GM08714 (cell line): ENCODE data around the gene ADAM10.

Experiments used
- H3K4me3 ChIP-seq: fragments of 200-500 bp; sonication (Bioruptor generic); 2 replicates; pipeline ENCODE4 v1.5.1; 2014; ENCODE audit warnings: mild to moderate bottlenecking, low read length, inconsistent platforms
- ZNF274 ChIP-seq: IDR thresholded peaks from 2 replicates; pipeline ENCODE4 v1.6.1; 2012; ENCODE audit warnings: mild to moderate bottlenecking, low read depth, low read length

Gene ADAM10

GRCh38 chr15:58766290-58766689, 16.8 kb upstream of the ADAM10 start:
- no peak for TF ChIP-seq ZNF274

GRCh38 chr15:58764468-58764867, 15.0 kb upstream of the ADAM10 start:
- H3K4me3 ChIP-seq, result no peak overlapping the region
- TF ChIP-seq ZNF274, result no peak

More at GRCh38 chr15:58766290-58766689, 16.8 kb upstream of the ADAM10 start:
- H3K4me3 ChIP-seq, result no peak overlapping the region

- TF ChIP-seq ZNF274, result no peak
- no peak overlapping the region for H3K4me3 ChIP-seq
Measured at GRCh38 chr15:58762731-58763130, 13.2 kb upstream of the ADAM10 start.

GRCh38 chr15:58762285-58762684, 12.8 kb upstream of the ADAM10 start:
- H3K4me3 ChIP-seq, result no peak overlapping the region
- no peak for TF ChIP-seq ZNF274

GRCh38 chr15:58761010-58761388, 11.5 kb upstream of the ADAM10 start:
- TF ChIP-seq ZNF274, result no peak

GRCh38 chr15:58760385-58761009, 11.0 kb upstream of the ADAM10 start:
- no peak overlapping the region for H3K4me3 ChIP-seq
- no peak for TF ChIP-seq ZNF274

More at GRCh38 chr15:58761010-58761388, 11.5 kb upstream of the ADAM10 start:
- H3K4me3 ChIP-seq, result no peak overlapping the region

- TF ChIP-seq ZNF274, result no peak
- H3K4me3 ChIP-seq, result no peak overlapping the region
Measured at GRCh38 chr15:58758141-58758540, 8.6 kb upstream of the ADAM10 start.

- no peak for TF ChIP-seq ZNF274
- H3K4me3 ChIP-seq, result no peak overlapping the region
Measured at GRCh38 chr15:58755956-58756355, 6.4 kb upstream of the ADAM10 start.

GRCh38 chr15:58755350-58755749, 5.8 kb upstream of the ADAM10 start:
- H3K4me3 ChIP-seq, result no peak overlapping the region
- no peak for TF ChIP-seq ZNF274

- H3K4me3 ChIP-seq, result no peak overlapping the region
- no peak for TF ChIP-seq ZNF274
Measured at GRCh38 chr15:58752716-58753115, 3.2 kb upstream of the ADAM10 start.

GRCh38 chr15:58748852-58749531, 515 bp downstream of the ADAM10 start:
- TF ChIP-seq ZNF274, result no peak
- peak overlapping the region; percentile 98 for H3K4me3 ChIP-seq

GRCh38 chr15:58748040-58748851, 1.3 kb downstream of the ADAM10 start:
- peak overlapping the region; percentile 98 for H3K4me3 ChIP-seq
- TF ChIP-seq ZNF274, result no peak

- no peak overlapping the region; the same call in 1 of the 2 replicates for H3K4me3 ChIP-seq
- no peak for TF ChIP-seq ZNF274
Measured at GRCh38 chr15:58746174-58746573, 3.3 kb downstream of the ADAM10 start.

GRCh38 chr15:58742819-58743502, 6.5 kb downstream of the ADAM10 start:
- no peak overlapping the region for H3K4me3 ChIP-seq

More at GRCh38 chr15:58742819-58743502, 6.5 kb downstream of the ADAM10 start:
- no peak for TF ChIP-seq ZNF274
